SK-N-SH (cell line): ENCODE measurements around the gene CDC42SE1. TPM values are rescaled to one million over a fixed set of nuclear protein-coding genes. Genes with fewer than 3 reads are reported as not detected.

Source experiments
- CTCF ChIA-PET: fragments of 300-600, 350-600 bp; formaldehyde crosslinking; extraction: SDS; loops from one replicate; lab custom pipeline; 2021; lab: Yijun Ruan, JAX
- POLR2A ChIA-PET: fragments of 350-600 bp; sonication (Branson Sonifier 250); formaldehyde crosslinking; extraction: SDS; loops from one replicate; lab custom pipeline; 2020; ENCODE audit warnings: antibody characterized with exemption, inconsistent platforms; lab: Yijun Ruan, JAX
- DNase-seq: peaks from one replicate; pipeline ENCODE4 v3.0.0; 2012
- H2AFZ ChIP-seq: fragments of 200-600 bp; sonication (generic); 2 replicates; pipeline ENCODE4 v1.8.1; 2016; ENCODE audit warnings: antibody characterized with exemption, mild to moderate bottlenecking, low read depth
- H3F3A ChIP-seq: fragments of 200-600 bp; sonication (generic); replicated peaks from 2 replicates; pipeline ENCODE3; 2016; ENCODE audit warnings: antibody characterized with exemption, mild to moderate bottlenecking; ENCODE audit not compliant: insufficient read depth
- H3K27ac ChIP-seq, 2 experiments: fragments of 200-500 bp in 1 of 2; fragments of 200-600 bp in 1 of 2; sonication (Bioruptor generic) in 1 of 2; sonication (generic), shearing (Covaris generic) in 1 of 2; 2 replicates each; pipeline versions ENCODE4 v1.5.1 to v1.6.1; 2014 to 2016; ENCODE audit warnings: low read depth in 2 of 2, inconsistent platforms in 1 of 2, low read length in 1 of 2, mild to moderate bottlenecking in 1 of 2, mixed read lengths in 1 of 2
- H3K27me3 ChIP-seq: fragments of 200-600 bp; sonication (generic), shearing (Covaris generic); 2 replicates; pipeline ENCODE4 v1.6.1; 2016; ENCODE audit warnings: mixed run types; ENCODE audit not compliant: insufficient read depth
- H3K36me3 ChIP-seq, 2 experiments: fragments of 200-500 bp in 1 of 2; fragments of 200-600 bp in 1 of 2; sonication (Bioruptor generic) in 1 of 2; sonication (generic) in 1 of 2; replicated peaks in 1 of 2; 2 replicates each; pipeline versions ENCODE3 to v1.5.1; 2014 to 2016; ENCODE audit warnings: low read length in 1 of 2, mild to moderate bottlenecking in 1 of 2; ENCODE audit not compliant: insufficient read depth in 2 of 2, control insufficient read depth in 1 of 2
- H3K4me1 ChIP-seq, 2 experiments: fragments of 200-500 bp in 1 of 2; fragments of 200-600 bp in 1 of 2; sonication (Bioruptor generic) in 1 of 2; sonication (generic), shearing (Covaris generic) in 1 of 2; 2 replicates each; pipeline versions ENCODE4 v1.5.1 to v1.6.1; 2014 to 2016; ENCODE audit warnings: low read depth in 1 of 2, low read length in 1 of 2, mixed run types in 1 of 2; ENCODE audit not compliant: insufficient read depth in 2 of 2, control insufficient read depth in 1 of 2
- H3K4me2 ChIP-seq: fragments of 200-600 bp; sonication (generic), shearing (Covaris generic); 2 replicates; pipeline ENCODE4 v1.6.1; 2017; ENCODE audit warnings: mixed run types
- H3K4me3 ChIP-seq, 2 experiments: fragments of 200-500 bp in 1 of 2; fragments of 200-600 bp in 1 of 2; sonication (Bioruptor generic) in 1 of 2; sonication (generic), shearing (Covaris generic) in 1 of 2; 2 replicates each; pipeline versions ENCODE4 v1.5.1 to v1.8.1; 2014 to 2016; ENCODE audit warnings: low read depth in 2 of 2, inconsistent platforms in 1 of 2, low read length in 1 of 2, mild to moderate bottlenecking in 1 of 2, mixed read lengths in 1 of 2, moderate library complexity in 1 of 2
- H3K79me2 ChIP-seq: fragments of 200-600 bp; sonication (generic); 2 replicates; pipeline ENCODE4 v1.8.1; 2017; ENCODE audit warnings: mild to moderate bottlenecking; ENCODE audit not compliant: insufficient read depth
- H3K9ac ChIP-seq: fragments of 200-600 bp; sonication (generic); 2 replicates; pipeline ENCODE4 v1.6.1; 2017; ENCODE audit warnings: mixed run types
- H3K9me2 ChIP-seq: fragments of 200-600 bp; sonication (generic); 2 replicates; pipeline ENCODE4 v1.6.1; 2017; ENCODE audit warnings: mixed run types
- H3K9me3 ChIP-seq: fragments of 200-600 bp; sonication (generic); 2 replicates; pipeline ENCODE4 v1.6.1; 2017; ENCODE audit warnings: mixed run types, mild to moderate bottlenecking, moderate library complexity
- H4K20me1 ChIP-seq: fragments of 200-600 bp; sonication (generic); 2 replicates; pipeline ENCODE4 v1.6.1; 2017; ENCODE audit warnings: mild to moderate bottlenecking, mixed run types; ENCODE audit not compliant: insufficient read depth
- CTCF ChIP-seq: fragments of 200-600 bp; sonication (generic); IDR thresholded peaks from 2 replicates; pipeline ENCODE4 v1.6.1; 2017; ENCODE audit warnings: antibody characterized with exemption, mild to moderate bottlenecking, moderate library complexity
- ELF1 ChIP-seq: IDR thresholded peaks from 2 replicates; pipeline ENCODE4 v1.4.0; 2012
- GABPA ChIP-seq: IDR thresholded peaks from 2 replicates; pipeline ENCODE4 v1.4.0; 2012; ENCODE audit warnings: low read depth, mild to moderate bottlenecking
- IRF3 ChIP-seq: fragments of 150-350 bp; IDR thresholded peaks from 2 replicates; pipeline ENCODE4 v1.6.1; 2016; ENCODE audit warnings: mild to moderate bottlenecking, low read depth, low read length
- MAX ChIP-seq: IDR thresholded peaks from 2 replicates; pipeline ENCODE4 v1.4.0; 2012; ENCODE audit warnings: low read depth
- MXI1 ChIP-seq: IDR thresholded peaks from 2 replicates; pipeline ENCODE4 v1.6.1; 2012; ENCODE audit warnings: mild to moderate bottlenecking, low read depth, low read length, improper control_type of control experiment
- PBX3 ChIP-seq: IDR thresholded peaks from 2 replicates; pipeline ENCODE4; 2012
- POLR2AphosphoS5 ChIP-seq: IDR thresholded peaks from 2 replicates; pipeline ENCODE4 v1.6.1; 2012; ENCODE audit warnings: low read depth, low read length
- RAD21 ChIP-seq: IDR thresholded peaks from 2 replicates; pipeline ENCODE4 v1.6.1; 2012; ENCODE audit warnings: mild to moderate bottlenecking, low read length
- RCOR1 ChIP-seq: fragments of 150-350 bp; IDR thresholded peaks from 2 replicates; pipeline ENCODE4 v1.6.1; 2017; ENCODE audit warnings: antibody characterized with exemption, low read length
- TAF1 ChIP-seq: IDR thresholded peaks from 2 replicates; pipeline ENCODE4 v1.6.1; 2012; ENCODE audit warnings: low read depth, mild to moderate bottlenecking, low read length, moderate library complexity, borderline replicate concordance
- TCF12 ChIP-seq: IDR thresholded peaks from 2 replicates; pipeline ENCODE4 v1.4.0; 2012
- USF1 ChIP-seq: IDR thresholded peaks from 2 replicates; pipeline ENCODE4 v1.4.0; 2012; ENCODE audit warnings: low read depth, borderline replicate concordance
- WGBS: methylation state at CpG from one replicate; pipeline ENCODE4 v1.1.6; 2017; ENCODE audit warnings: low lambda C conversion rate; 5-methylcytosine and 5-hydroxymethylcytosine counted together
- polyA plus RNA-seq, 3 experiments: library from polyadenylated mRNA; depleted of rRNA; stranded (reverse); fragments of >200 nt; gene quantifications; 2 replicates each; pipeline ENCODE4 v1.2.3, GENCODE V29; 2012

CDC42SE1 gene
- 47.8 and 65.6 TPM in 2 replicates for polyA plus RNA-seq (2012; rRNA removed)
- polyA plus RNA-seq (2012; cell fraction: cytosol; rRNA removed), result 40.3 and 44.2 TPM in 2 replicates
- 150 and 180 TPM in 2 replicates for polyA plus RNA-seq (2012; cell fraction: nucleus; rRNA removed)

GRCh38 chr1:151059109-151060006 lies at the start of gene CDC42SE1:
Gene CDC42SE1, minus strand, starts transcription at chr1:151059622. Its CDS starts 3,892 bp downstream, at chr1:151055730.
- DNase-seq, result peak; percentile 93
- Histone ChIP-seq H3K9me2 (no peaks in the 10 kb centered on the region), H2AFZ (peak within 1 kb of the TSS; percentile 83), H3K4me2 (peak within 1 kb of the TSS; percentile 91), H4K20me1 (peaks cover 40% of the 10 kb centered on the region), H3K9me3 (no peaks in the 10 kb centered on the region), H3K4me3 (peak within 1 kb of the TSS; percentile 79 to 81), H3F3A (peaks cover 27% of the 10 kb centered on the region), H3K4me1 (peaks cover 11 to 29% of the 10 kb centered on the region in 2 experiments), H3K9ac (peak within 1 kb of the TSS; percentile 93), H3K36me3 (peaks cover 25 to 28% of the 10 kb centered on the region in 2 experiments), H3K27ac (peak within 1 kb of the TSS; percentile 99), H3K79me2 (peaks cover 95% of the 10 kb centered on the region), H3K27me3 (no peaks in the 10 kb centered on the region)
- ChIA-PET CTCF (interaction anchor here (0.6 to 7.4 kb wide), 14 partner anchors 11 to 492 kb away, joined by 3 to 67 read pairs (median 4); partner anchors contain the start of genes C1orf56, GABPB2, MINDY1 and TNFAIP8L2), POLR2A (interaction anchor here (0.6 to 2.9 kb wide), 6 partner anchors 8 to 83 kb away, joined by 3 to 24 read pairs (median 4); partner anchors contain the start of genes C1orf56 and MINDY1)
- peak; percentile 63; the same call in 1 of the 2 replicates for TF ChIP-seq MAX
- TF ChIP-seq GABPA, result peak; percentile 69
- TF ChIP-seq POLR2AphosphoS5, result peak; percentile 83; the same call in 1 of the 2 replicates
- no peak for TF ChIP-seq IRF3
- TF ChIP-seq USF1, result no peak
- peak; percentile 59 for TF ChIP-seq MXI1
- TF ChIP-seq TAF1, result peak; percentile 65
- TF ChIP-seq RCOR1, result 0 out of 2 replicates have a peak, but pooled peaks have one; percentile 15
- no peak; the same call in 1 of the 2 replicates for TF ChIP-seq RAD21
- TF ChIP-seq CTCF, result peak; percentile 68
- peak; percentile 79 for TF ChIP-seq ELF1
- TF ChIP-seq PBX3, result peak; percentile 27; the same call in 1 of the 2 replicates
- TF ChIP-seq TCF12, result no peak; the same call in 1 of the 2 replicates
- under 1% methylated on average over 43 of the region's 58 CpGs for WGBS
